GM18517 (cell line): ENCODE data around the gene SNX6.
"Not testable (repeated sequence)": the region's sequence is repeated elsewhere in the genome, so short reads cannot be mapped to it uniquely, and the experiment has no call there.

Source experiments
- ATAC-seq: cut with Tn5 transposase; IDR thresholded peaks from one replicate; pipeline ENCODE4 v1.9.1; 2021; ENCODE audit warnings: mild to moderate bottlenecking, moderate library complexity; ENCODE audit not compliant: unreplicated experiment

SNX6 gene

DNA sequence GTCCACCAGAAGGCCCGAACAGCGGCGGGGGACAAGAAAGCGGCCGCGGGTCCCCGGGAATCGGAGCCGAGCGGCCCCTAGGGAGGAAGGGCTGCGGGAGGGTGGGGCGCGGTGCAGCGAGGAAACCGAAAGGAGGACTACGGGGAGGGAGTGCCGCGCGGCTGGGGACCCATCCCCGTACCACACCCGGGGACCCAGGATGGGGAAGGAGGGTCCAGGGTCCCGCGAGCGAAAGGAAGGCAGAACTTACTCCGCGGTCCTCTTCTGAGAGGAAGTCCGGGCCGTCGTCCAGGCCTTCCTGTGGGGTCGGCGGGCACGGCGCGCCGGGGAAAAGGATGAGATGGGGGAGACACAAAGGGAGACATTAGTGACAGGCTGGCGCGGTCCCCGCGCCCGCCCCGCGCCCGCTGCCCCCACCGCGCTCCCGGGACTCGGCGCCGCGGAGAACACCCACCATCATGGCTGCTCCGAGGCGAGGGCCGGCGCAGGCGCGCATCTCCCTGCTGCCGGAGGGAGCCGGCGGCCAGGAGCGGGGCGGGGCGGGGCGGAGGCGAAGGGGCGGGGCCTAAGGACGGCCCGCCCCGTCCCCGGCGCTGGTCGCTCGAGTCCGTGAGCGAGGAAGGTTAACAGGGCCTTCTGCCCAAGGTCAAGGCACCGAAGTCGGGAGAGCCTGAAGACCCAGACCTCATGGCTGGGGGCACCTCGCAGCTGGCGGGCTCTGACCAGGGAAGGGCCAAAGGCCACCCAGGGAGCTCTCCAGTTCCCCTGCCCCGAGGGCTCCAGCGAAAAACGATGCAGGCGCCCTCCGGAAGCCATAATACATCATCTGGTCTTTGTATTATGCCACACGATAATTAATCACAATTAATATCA is at the start of gene SNX6:
Gene SNX6 (minus strand): TSS at position 492 of the 873 bp plus-strand sequence. CDS start 32 bp downstream, at position 460.
- ATAC-seq: peak; percentile 89

- ATAC-seq: no peak
Observed at GRCh38 chr14:34678735-34679134, 48.8 kb upstream of the SNX6 start.

DNA sequence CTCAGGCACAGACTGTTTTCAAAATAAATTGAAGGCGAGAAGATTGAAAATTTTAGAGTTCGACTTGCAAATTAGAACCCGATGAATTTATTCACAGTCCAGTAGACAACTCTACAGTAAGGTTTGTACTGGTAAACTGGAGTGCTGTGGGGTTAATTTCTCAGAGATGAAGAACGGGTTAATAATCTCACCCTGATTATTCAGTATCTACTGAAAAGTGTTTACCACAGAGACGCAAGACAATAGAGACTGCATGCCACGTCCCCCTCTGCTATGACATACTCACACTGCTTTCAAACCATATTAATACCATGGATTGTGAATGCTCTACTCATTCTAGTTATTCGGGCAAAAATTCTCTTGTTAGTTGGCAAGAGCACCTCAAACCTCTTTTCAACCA is 48.4 kb upstream of the SNX6 start:
- no peak for ATAC-seq

GRCh38 chr14:34676516-34677211 is 46.7 kb upstream of the SNX6 start:
- no peak for ATAC-seq

- ATAC-seq: no peak
Observed at GRCh38 chr14:34673702-34674101, 43.8 kb upstream of the SNX6 start.

DNA sequence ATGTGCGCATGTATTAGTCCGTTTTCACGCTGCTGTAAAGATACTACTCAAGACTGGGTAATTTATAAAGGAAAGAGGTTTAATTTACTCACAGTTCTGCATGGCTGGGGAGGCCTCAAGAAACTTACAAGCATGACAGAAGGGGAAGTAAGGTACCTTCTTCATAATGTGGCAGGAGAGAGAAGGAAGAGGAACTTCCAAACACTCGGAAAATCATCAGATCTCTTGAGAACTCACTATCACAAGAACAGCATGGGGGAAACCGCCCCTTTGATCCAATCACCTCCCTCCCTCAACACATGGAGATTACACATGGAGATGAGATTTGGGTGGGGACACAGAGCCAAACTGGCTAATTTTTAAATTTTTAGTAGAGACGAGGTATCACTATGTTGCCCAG is 41.8 kb upstream of the SNX6 start:
- ATAC-seq: no peak

GRCh38 chr14:34668111-34668510 is 38.2 kb upstream of the SNX6 start:
- no peak for ATAC-seq

GRCh38 chr14:34667007-34667406 is 37.1 kb upstream of the SNX6 start:
- ATAC-seq: no peak

DNA sequence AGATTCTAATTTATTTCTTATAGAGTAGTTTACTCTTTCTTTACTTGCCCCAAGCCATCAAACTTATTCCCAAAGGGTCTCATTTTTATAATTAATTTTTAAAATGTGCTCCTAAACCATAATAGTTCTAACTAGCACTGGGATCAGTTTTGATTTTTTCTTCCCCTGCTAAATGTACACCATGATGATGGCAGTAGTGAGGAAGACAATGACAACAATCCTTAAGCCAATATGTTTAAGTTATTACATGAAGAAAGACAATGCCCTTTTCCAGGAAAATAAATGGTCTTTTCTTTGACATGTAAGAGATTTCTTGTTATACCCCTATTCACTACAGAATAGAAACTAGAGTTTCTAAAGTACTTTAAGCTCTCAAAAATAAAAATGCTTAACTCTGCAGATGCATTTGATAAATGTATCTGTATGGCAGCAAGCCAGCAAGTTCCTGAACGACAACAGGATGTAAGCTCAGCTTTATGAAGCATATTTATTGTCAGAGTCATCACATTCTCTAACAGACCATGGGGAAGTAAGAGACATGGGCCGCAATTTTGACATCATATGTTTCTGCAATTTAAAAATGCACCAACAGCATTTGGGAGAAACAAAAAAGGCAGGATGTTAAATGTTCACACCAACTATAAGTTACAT is 36.0 kb upstream of the SNX6 start:
- no peak for ATAC-seq

- ATAC-seq: no peak
Observed at GRCh38 chr14:34662561-34663088, 32.7 kb upstream of the SNX6 start.

DNA sequence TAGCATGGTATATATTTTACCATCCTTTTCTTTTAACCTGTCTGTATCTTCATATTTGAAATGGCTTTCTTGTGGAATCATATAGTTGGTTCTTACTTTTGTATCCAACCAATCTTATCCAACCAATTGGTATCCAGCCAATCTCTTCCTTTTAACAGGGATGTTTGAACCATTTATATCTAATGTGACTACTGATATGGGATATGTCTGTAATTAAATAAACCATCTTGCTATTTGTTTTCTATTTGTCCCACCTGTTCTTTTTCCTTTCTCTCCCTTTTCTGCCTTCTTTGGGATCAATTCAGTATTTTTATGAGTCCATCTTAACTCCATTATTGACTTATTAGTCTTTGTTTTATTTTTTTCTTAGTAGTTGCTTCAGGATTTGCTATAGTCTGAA is 30.8 kb upstream of the SNX6 start:
- no peak for ATAC-seq

DNA sequence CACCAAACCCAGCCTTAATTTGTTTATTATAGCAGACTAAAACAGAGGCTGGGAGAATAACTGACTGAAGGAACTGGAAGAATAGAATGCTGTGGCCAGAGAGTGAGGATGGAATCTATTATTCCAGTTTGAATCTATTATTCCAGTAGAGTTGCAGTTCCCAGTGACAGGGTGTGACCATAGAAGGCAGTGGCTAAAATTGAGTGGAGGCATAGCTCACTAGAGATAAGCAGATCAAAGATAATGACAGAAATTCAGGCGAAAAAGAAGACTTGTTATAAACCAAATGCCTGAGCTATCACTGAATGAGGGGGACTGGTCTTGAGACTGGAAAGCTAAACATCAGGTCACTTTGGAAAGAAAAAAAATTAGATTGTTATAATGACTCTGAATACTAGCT is 26.0 kb upstream of the SNX6 start:
- no peak for ATAC-seq

- not testable (repeated sequence) for ATAC-seq
Observed at GRCh38 chr14:34653073-34653472, 23.1 kb upstream of the SNX6 start.

GRCh38 chr14:34652348-34652747 is 22.4 kb upstream of the SNX6 start:
- not testable (repeated sequence) for ATAC-seq

DNA sequence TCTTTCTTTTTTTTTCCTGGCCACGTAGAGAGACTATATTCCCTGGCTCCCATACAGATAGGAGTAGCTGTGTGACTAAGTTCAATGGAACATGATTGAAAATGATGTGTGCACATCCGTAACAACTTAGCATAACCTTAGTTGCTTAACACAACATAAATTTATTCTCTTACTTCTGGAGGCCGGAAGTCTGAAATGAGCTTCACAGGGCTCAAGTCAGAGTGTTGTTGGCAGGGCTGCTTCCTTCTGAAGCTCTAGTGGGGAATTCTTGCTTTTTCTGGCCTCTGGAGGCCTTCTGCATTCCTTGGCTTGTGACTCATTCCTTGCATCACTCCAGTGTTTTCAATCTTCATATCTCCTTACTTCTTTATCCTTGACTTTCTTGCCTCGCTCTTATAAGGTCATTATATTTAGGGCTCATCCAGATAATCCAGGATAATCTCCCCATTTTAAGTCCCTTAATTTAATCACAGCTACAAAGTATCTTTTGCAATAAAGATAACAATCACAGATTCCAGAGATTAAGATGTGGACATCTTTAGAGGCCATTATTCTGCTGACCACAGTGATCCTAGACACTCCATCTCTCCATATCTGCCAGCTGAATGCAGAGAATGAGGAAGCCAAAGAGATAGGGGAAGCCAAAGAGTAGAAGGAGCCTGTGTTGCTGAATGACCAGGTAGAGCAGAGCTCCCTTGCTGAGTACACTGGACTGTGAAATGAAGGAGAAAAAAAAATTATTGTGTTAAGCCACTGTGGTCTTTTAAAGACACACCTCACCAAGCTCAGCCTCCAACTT is 21.0 kb upstream of the SNX6 start:
- ATAC-seq: no peak

- not testable (repeated sequence) for ATAC-seq
Observed at GRCh38 chr14:34650006-34650405, 20.1 kb upstream of the SNX6 start.

- no peak for ATAC-seq
Observed at GRCh38 chr14:34649344-34649743, 19.4 kb upstream of the SNX6 start.

DNA sequence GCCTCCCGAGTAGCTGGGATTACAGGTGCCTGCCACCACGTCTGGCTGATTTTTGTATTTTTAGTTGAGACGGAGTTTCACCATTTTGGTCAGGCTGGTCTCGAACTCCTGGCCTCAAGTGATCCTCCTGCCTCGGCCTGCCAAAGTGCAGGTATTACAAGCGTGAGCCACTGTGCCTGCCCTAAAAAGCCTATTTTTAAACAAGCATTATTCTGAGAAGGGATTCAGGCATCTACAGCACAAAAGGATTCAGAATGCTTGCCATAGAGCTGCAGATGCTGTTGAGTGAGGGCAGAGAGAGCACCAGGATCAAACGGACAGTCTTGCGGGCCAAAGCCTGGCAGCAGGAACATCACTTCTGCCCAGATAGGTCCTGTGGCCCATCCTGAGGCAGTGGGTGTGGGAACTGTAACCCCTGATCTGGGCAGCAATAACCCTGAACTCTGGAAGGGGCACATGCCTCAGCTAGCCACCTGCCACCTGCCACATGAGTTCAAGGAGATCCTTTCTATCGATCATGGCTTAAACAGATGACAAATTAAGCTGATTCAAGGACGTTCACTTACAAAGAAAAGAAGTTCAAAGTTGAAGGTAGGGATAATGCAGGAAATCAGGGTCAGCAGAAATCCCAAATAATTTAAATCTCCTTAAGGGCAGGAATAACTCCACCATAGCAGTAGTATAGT is 16.8 kb upstream of the SNX6 start:
- no peak for ATAC-seq

- ATAC-seq: no peak
Observed at GRCh38 chr14:34643361-34643760, 13.4 kb upstream of the SNX6 start.

- no peak for ATAC-seq
Observed at GRCh38 chr14:34642595-34642994, 12.6 kb upstream of the SNX6 start.
